Right atrium auricular region (tissue), 2 donors: ENCODE results near the gene GAREM1. TPM values are rescaled to one million over a fixed set of nuclear protein-coding genes. Genes with fewer than 3 reads are reported as not detected.

Experiments used
- DNase-seq: peaks from one replicate; pipeline ENCODE4 v3.0.0-alpha.2; 2019; ENCODE audit warnings: low spot score
- H3K27ac ChIP-seq, 2 donors: fragments of 200-600 bp; sonication (generic); 1 replicate in 1 of 2; 2 replicates in 1 of 2; pipeline ENCODE4 v1.5.1; 2016 to 2019
- H3K27me3 ChIP-seq, 2 donors: fragments of 200-600 bp; sonication (generic); one replicate each; pipeline versions ENCODE4 v1.5.1 to v1.6.0; 2017 to 2019
- H3K36me3 ChIP-seq: fragments of 200-600 bp; sonication (generic); one replicate; pipeline ENCODE4 v1.5.1; 2016
- H3K4me1 ChIP-seq, 2 donors: fragments of 200-600 bp; sonication (generic); one replicate each; pipeline versions ENCODE4 v1.5.1 to v1.6.0; 2017 to 2019
- H3K4me3 ChIP-seq, 2 donors: fragments of 200-600 bp; sonication (generic); 1 replicate in 1 of 2; 2 replicates in 1 of 2; pipeline ENCODE4 v1.5.1; 2017 to 2019; ENCODE audit warnings: mild to moderate bottlenecking in 1 of 2, moderate library complexity in 1 of 2
- H3K9me3 ChIP-seq, 2 donors: fragments of 200-600 bp; sonication (generic); one replicate each; pipeline ENCODE4 v1.5.1; 2019
- total RNA-seq, 2 donors: library from RNA; depleted of rRNA; stranded (reverse); fragments of >200 nt; gene quantifications; one replicate each; pipeline ENCODE4 v1.1.0, GENCODE V29; 2016
- TF ChIP-seq, protein P1 (sequence below), 2 donors: fragments of 200-600 bp; sonication (generic); IDR thresholded peaks; one replicate each; pipeline ENCODE4 v1.5.1; 2019; ENCODE audit warnings: antibody characterized with exemption in 2 of 2

The GAREM1 gene
- total RNA-seq, 2 donors from 2014 or later: 13.6 to 19.3 TPM

DNA sequence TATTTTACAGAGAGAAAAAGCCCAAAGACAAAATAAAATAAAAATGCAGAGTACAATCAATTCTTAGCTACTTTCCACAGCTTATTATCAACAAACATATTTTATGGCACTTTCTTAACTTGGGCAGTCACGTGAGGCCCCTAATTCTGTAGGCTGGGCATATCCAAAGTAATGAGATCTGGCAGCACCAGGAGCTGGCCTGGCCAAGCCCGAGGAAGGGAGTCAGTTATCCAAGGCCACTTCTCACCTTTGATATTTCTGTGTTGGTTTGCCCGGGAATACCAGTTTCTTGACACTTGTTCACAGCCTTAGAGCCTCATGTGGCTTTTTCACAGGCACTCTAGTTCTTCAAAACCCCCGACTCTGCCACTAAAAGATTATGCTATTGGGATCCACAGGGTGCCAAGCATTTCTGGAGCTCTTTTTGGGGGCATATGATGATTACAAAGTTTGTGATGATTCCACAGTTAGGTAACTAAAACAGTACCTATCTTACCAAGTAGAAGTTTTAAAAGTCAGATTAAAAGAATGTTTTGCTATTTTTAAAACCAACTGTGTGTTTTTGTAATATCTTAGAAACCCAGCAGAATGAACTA lies 190.4 kb downstream of the GAREM1 start:
- TF ChIP-seq, protein P1, sequence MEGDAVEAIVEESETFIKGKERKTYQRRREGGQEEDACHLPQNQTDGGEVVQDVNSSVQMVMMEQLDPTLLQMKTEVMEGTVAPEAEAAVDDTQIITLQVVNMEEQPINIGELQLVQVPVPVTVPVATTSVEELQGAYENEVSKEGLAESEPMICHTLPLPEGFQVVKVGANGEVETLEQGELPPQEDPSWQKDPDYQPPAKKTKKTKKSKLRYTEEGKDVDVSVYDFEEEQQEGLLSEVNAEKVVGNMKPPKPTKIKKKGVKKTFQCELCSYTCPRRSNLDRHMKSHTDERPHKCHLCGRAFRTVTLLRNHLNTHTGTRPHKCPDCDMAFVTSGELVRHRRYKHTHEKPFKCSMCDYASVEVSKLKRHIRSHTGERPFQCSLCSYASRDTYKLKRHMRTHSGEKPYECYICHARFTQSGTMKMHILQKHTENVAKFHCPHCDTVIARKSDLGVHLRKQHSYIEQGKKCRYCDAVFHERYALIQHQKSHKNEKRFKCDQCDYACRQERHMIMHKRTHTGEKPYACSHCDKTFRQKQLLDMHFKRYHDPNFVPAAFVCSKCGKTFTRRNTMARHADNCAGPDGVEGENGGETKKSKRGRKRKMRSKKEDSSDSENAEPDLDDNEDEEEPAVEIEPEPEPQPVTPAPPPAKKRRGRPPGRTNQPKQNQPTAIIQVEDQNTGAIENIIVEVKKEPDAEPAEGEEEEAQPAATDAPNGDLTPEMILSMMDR (IDR thresholded peaks at IDR 0.05): no peak
- Histone ChIP-seq H3K36me3 (no peaks in the 10 kb centered on the region), H3K4me3 (no peak overlapping the region), H3K9me3 (no peaks in the 10 kb centered on the region), H3K27me3 (no peaks in the 10 kb centered on the region), H3K27ac (no peak overlapping the region), H3K4me1 (peaks cover 0 to 24% of the 10 kb centered on the region in 2 donors)
- no peak for DNase-seq

DNA sequence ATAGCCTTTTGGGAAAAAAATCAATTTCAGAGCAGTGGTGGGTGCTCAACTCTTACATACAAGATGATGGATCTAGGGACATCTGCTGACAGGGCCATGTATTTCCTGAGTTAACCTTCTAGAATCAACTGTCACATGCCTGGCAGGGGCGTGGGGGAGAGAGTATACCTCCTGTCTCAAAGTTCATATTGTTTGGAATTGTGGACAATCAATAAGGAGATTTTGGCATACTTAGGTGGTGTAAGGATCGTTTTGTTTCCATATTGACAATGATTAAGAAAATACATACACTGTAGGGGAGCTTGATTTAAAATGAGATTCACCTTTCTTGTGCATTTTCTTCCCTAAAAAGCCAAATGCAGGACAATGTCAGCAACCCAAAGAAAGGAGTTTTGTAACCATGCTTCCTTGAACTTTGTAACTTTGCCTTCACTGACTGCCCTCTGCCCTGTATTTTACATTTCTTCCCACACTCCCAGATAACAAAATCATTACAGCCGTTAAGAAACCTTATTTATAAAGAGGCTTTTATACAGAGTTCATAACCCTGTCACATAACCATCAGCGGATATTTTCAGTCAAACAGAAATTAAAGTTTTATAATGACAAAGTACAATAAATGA lies 192.4 kb downstream of the GAREM1 start:
- no peak overlapping the region for H3K4me3 ChIP-seq
- no peak overlapping the region for H3K27ac ChIP-seq
- H3K4me1 ChIP-seq: peaks cover 0 to 16% of the 10 kb centered on the region in 2 donors
- no peaks in the 10 kb centered on the region for H3K9me3 ChIP-seq
- no peaks in the 10 kb centered on the region for H3K36me3 ChIP-seq
- no peak for DNase-seq
- no peaks in the 10 kb centered on the region for H3K27me3 ChIP-seq
- TF ChIP-seq, protein P1 (IDR thresholded peaks at IDR 0.05): no peak

DNA sequence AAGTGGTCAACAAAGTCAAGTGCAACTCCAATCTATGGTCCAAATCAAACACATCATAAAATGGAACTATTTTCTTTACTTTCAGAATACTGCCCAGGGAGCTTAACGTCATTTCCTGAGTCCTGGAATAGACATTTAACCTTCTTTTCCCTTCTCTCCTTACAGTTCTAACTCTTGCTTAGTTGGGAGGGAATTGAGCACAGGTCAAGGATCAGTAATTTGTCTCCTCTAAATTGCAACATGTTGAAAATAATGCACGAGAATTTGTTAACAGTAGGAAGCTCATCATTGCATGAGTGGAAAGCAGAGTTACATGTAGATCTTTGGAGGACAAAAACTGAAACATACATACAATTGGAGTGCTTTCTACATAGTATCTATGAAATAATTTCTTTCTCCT lies 193.1 kb downstream of the GAREM1 start:
- no peak for DNase-seq
- Histone ChIP-seq H3K4me3 (no peak overlapping the region), H3K36me3 (no peaks in the 10 kb centered on the region), H3K27me3 (no peaks in the 10 kb centered on the region), H3K4me1 (peaks cover 0 to 12% of the 10 kb centered on the region in 2 donors), H3K9me3 (no peaks in the 10 kb centered on the region), H3K27ac (no peak overlapping the region)
- TF ChIP-seq, protein P1 (IDR thresholded peaks at IDR 0.05): no peak

DNA sequence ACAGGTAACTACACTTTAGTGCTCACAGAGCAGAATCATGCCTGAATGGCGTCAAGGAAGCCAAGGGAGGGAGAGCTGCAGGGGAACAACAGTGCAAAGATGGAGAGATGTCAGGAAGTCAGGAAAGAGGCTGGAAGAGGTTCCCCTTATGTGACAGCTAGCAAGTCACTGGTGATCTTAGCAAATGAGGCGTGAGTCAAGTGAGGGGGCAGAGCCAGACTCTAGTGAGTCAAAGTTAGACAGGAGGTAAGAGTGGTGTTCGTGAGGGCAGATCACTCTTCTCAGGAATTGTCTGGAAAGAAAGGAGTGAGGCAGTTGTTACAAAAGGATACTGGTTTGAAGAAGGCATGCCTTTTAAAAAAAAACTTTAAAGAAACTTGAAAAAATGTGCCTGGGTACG lies 193.8 kb downstream of the GAREM1 start:
- Histone ChIP-seq H3K4me1 (peaks cover 0 to 9% of the 10 kb centered on the region in 2 donors), H3K36me3 (no peaks in the 10 kb centered on the region), H3K27me3 (no peaks in the 10 kb centered on the region), H3K4me3 (no peak overlapping the region), H3K27ac (no peak overlapping the region), H3K9me3 (no peaks in the 10 kb centered on the region)
- TF ChIP-seq, protein P1 (IDR thresholded peaks at IDR 0.05): no peak
- no peak for DNase-seq

DNA sequence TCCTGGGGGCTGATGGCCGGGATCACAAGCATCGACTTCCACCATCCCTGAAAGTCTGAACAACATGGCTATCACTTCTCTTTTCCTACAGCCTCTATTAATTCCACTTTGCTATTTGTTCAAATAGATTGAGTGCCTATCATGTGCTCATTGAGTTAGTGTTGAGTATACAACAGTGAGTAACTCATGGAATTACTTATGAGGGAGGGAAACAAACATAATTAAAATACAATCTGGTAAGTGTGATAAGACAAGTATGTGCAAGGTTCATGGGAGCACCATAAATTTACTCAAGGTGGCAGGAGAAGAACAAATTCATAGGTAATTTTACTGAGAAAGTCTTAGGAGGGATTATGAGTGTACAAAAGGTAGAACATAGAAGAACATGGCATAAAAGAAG lies 194.4 kb downstream of the GAREM1 start:
- Histone ChIP-seq H3K4me1 (peaks cover 0 to 9% of the 10 kb centered on the region in 2 donors), H3K36me3 (no peaks in the 10 kb centered on the region), H3K9me3 (no peaks in the 10 kb centered on the region), H3K27ac (no peak overlapping the region), H3K27me3 (no peaks in the 10 kb centered on the region), H3K4me3 (no peak overlapping the region)
- DNase-seq: no peak
- TF ChIP-seq, protein P1 (IDR thresholded peaks at IDR 0.05): no peak
